KOPT-K1 (cell line): Measurements from ENCODE around the gene CTIF.

Source experiments
- H3K27ac ChIP-seq: fragments of 200-600 bp; sonication (generic); 2 replicates; pipeline ENCODE4 v1.5.1; 2016; ENCODE audit warnings: antibody characterized with exemption, mild to moderate bottlenecking, low read depth, low read length; ENCODE audit not compliant: poor library complexity, severe bottlenecking
- H3K36me3 ChIP-seq: fragments of 200-600 bp; sonication (generic); 2 replicates; pipeline ENCODE4 v1.5.1; 2017; ENCODE audit warnings: antibody characterized with exemption, mild to moderate bottlenecking, low read length, moderate library complexity; ENCODE audit not compliant: insufficient read depth
- H3K9me3 ChIP-seq: fragments of 200-600 bp; sonication (generic); 2 replicates; pipeline ENCODE4 v1.5.1; 2017; ENCODE audit warnings: antibody characterized with exemption, low read length, mild to moderate bottlenecking; ENCODE audit not compliant: insufficient read depth, poor library complexity, severe bottlenecking

Gene CTIF

DNA sequence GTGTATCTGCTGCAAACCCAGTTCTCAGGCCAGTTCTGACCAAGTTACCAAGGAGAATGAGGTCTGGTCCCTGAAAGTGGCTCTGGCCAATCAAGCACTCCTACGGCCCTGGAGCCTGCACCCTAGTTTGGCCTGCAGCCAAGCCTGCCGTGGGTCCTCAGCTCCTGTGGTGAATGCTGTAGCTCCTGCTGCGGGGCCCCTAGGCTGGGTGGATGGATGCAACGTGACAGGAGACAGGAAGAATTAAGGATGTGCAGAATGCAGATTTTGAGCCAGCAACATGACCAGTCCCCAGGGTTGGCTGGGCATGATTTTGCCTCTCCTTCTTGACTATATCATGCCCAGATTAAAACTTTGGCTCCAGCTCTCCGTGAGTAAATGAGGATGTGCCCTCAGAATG, 314.8 kb downstream of the CTIF start:
- H3K9me3 ChIP-seq: no peaks in the 10 kb centered on the region
- no peaks in the 10 kb centered on the region for H3K36me3 ChIP-seq
- H3K27ac ChIP-seq: no peak overlapping the region

DNA sequence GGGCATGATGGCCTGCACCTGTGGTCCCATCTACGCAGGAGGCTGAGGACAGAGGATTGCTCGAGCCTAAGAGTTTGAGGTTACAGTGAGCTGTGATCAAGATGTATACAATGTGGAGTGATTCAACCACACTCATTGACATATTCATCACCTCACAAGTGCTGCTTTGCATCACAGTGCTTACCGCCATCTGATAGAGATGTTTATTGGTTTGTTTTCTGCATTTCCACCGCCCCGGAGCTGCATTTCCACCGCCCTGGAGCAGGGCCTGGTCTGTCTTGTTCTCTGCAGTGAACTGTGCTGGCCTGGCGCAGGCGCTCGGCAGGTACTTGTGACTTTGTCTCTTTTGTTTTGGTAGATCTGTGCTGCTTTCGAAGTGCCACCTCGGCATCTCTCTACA, 315.9 kb downstream of the CTIF start:
- no peak overlapping the region for H3K27ac ChIP-seq
- no peaks in the 10 kb centered on the region for H3K9me3 ChIP-seq
- H3K36me3 ChIP-seq: no peaks in the 10 kb centered on the region

DNA sequence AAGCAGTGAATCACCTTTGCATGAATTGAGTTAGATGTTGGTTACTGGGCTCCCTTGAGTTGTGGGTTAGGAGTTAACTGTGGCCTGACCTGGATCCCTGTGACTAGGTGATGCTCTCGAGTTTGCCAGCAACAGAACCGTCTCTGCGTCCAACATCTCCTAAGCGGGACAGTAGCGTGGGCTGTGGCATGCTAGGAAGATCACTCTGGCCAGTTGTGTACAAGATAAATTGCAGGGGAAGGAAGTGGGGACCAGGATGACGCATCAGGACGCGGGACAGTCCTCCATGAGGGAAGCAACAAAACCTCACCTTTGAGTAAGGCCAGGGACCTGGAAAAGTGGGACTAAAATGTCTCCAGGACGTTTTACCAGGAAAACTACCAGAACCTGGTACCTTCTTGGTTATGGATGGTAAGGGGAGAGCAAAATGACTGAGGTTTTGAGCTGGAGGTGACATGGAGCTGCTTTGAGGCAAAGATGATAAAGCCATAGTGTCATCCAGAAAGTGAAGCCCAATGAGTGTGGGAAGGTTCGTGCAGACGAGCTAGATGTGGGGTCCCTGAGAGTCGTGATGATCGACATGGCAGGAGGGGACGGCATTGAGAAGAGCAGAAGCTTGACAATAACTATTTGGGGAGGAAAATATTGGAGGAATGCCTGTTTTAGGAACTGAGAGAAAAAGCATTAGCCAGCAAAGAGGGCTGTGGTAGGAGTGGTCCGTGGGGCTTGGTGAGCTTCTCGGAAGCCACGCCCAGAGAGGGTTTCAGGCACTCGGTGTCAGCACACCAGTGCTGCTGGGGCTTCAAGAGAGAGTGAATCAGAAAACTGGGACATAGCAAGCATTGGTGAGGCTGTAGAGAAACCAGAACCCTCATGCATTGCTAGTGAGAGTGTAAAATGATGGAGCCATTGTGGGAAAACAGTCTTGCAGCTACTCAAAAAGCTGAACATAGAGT, 316.9 kb downstream of the CTIF start:
- Histone ChIP-seq H3K27ac (no peak overlapping the region), H3K36me3 (no peaks in the 10 kb centered on the region), H3K9me3 (no peaks in the 10 kb centered on the region)

DNA sequence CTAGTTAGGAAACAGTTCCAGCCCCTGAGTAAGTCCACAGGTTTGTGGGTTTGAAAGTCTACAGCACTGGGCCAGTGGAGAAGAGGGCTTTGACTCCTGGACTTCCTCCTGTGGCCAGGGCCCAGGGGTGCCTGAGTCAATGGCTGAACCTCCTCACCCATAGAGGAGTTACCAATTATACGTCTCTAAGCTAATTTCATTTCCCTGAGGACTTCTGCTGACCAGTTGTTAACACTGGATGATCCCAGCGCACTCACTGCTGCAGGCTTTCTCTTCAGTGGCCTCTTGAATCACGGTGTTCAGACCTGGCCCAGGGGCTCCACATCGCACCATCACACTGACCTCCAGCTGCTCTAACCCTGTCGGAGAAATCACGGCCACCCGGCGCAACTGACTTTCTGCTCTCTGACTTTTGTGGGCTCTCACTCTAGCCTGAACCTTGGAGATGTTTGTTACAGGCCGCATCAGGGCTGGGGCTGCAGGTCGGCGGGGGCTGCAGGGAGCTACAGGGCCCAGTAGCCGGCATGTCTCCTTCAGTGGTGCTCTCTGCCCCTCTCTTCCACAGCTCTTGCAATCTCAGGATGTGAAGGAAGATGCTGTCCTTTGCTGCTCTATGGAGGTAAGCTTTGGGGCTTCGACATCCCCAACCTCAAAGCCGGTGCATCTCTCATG, 318.3 kb downstream of the CTIF start:
- no peaks in the 10 kb centered on the region for H3K9me3 ChIP-seq
- no peak overlapping the region for H3K27ac ChIP-seq
- no peaks in the 10 kb centered on the region for H3K36me3 ChIP-seq

DNA sequence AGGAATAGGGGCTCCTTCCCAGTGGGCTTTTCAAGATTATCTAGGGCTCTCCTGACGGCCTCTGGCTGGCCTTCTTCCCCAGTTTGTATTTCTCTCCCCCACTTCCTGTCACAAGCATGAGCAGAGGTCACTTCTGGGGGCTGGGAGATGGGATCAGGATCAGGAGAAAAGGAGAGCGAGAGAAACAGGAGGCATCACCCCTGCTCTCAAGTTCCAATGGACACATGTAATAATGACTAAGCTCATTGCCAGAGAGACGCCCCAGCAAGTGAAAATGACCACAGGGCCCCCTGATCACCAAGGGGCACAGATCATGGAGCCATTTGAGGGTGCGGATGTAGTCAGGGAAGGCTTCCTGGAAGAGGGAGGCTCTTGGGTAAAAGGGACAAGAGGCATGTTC, 319.8 kb downstream of the CTIF start:
- no peaks in the 10 kb centered on the region for H3K36me3 ChIP-seq
- no peaks in the 10 kb centered on the region for H3K9me3 ChIP-seq
- no peak overlapping the region for H3K27ac ChIP-seq

DNA sequence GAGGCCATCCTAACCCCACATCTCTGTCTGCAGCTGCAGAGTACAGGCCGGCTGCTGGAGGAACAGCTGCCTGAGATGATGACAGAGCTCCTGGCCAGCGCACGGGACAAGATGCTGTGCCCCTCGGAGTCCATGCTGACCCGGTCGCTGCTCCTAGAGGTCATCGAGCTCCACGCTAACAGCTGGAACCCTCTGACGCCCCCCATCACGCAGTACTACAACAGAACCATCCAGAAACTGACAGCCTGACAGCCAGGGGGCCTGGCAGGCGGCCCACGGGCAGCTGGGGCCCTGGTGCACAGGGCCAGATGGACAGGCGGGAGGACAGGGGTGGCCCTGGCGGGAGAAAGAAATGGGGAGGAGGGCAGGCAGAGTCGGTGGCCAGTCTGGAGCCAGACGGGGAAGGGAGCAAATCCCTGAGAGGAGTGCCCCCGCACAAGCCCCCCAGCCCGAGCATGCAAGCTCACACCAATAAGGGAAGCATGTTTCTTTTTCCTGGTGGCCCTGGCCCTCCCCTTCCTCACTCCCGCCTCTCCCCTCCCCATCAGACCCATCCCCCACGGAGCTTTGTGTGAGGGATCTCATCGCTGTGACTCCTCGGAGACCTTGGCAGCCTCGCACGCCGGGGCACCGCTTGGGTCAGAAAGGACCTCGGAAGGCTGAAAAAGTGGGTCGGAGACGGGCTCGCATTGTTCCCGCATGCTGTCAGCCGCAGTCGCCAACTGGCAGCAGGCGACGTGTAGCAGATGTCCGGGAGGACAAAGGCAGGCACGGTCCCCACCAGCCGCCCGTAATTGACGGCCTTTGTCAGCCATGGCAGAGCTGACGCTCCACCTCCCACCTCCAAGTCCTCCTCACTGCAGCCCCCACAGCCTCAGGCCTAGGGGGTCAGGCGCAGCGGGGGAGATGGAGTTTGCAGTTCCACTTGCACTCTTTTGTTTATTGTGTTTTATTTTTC, 320.8 kb downstream of the CTIF start:
- Histone ChIP-seq H3K36me3 (no peaks in the 10 kb centered on the region), H3K9me3 (no peaks in the 10 kb centered on the region), H3K27ac (no peak overlapping the region)

DNA sequence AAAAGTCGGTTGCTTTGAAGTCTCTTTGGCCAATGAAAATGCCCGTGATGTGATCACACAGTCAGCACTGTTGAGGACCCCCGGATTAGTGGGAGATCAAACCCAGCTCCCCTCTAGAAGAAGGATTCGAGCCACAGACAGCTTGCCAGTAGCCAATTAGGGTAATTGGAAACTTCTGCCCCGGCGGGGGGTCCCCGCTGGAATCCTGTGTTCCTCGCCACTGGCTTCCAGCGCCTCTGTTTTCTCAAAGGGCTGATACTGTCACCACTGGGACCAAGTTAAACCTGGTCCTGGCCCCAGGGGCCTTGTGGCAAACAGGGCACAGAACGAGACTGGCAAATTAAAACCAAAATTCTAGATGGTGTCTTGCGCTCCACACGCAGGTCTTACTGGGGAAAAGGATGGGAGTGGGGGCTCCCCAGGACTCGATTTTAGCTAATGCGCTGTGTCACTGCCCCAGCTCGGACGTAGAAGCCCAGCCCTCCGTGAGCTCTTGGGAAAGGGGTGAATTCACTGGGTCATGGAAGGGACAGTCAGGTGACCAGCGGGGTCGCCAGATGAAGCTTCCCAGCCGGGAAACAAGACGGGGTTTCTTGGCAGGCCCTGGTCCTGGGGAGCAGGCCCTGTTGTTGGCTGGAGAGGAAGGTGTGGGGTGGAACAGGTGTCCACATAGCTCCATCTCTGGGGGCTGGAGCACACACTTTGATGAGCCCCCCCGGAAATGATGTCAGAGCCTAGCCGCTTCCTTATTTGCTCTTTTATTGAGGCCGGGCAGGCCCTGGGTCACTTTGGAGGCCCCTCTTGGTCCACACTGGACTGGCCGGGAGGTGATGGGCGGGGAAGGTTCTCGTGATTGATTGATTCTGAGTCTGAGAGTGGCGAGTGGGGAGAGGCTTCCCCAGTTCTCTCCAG, 321.7 kb downstream of the CTIF start:
- H3K27ac ChIP-seq: no peak overlapping the region
- no peaks in the 10 kb centered on the region for H3K9me3 ChIP-seq
- H3K36me3 ChIP-seq: no peaks in the 10 kb centered on the region

DNA sequence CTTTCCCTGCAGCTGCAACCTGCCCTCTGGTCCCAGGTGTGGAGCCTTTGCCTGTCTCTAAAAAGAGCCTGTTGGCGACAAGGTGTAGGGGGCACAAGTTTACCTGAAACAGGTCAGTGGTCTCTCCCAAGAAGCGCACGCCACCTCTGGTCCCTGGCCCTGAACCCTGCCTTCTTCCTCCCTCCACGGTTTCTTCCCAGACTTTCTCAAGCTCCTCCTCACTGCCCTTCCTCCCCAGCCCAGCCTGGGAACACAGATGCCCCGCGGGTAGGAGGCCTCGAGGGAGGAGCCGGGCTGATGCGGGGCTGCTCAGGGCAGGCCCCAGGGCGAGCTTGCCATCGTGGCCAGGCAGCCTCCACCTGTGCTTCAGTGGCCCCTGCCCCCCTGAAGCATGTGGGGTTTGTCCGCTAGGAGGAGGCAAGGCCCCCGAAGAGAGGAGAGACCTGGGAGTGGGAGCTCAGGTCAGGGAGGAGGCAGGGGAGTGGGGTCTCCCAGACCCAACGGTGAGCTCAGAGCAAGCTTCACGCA, 322.4 kb downstream of the CTIF start:
- Histone ChIP-seq H3K27ac (no peak overlapping the region), H3K9me3 (no peaks in the 10 kb centered on the region), H3K36me3 (no peaks in the 10 kb centered on the region)

DNA sequence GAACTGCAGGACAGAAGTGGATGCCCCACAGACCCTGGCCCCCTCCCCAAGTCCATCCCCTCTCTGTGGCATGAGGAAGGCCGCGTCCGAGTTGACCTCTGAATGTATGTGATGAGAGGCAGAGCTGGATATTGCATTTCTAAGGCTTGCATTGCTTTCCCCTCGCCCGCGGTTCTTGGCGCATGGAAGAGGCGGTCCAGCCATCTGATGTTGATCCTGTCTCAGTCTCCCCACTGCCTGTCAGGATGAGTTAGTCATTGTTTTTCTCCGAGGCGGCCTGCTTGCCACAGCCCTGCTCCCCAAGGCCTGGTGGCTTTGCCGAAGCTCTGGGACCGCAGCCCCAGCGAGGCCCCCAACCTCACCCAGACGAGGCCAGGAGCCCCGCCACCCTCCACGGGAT, 323.3 kb downstream of the CTIF start:
- H3K9me3 ChIP-seq: no peaks in the 10 kb centered on the region
- H3K27ac ChIP-seq: no peak overlapping the region
- no peaks in the 10 kb centered on the region for H3K36me3 ChIP-seq

DNA sequence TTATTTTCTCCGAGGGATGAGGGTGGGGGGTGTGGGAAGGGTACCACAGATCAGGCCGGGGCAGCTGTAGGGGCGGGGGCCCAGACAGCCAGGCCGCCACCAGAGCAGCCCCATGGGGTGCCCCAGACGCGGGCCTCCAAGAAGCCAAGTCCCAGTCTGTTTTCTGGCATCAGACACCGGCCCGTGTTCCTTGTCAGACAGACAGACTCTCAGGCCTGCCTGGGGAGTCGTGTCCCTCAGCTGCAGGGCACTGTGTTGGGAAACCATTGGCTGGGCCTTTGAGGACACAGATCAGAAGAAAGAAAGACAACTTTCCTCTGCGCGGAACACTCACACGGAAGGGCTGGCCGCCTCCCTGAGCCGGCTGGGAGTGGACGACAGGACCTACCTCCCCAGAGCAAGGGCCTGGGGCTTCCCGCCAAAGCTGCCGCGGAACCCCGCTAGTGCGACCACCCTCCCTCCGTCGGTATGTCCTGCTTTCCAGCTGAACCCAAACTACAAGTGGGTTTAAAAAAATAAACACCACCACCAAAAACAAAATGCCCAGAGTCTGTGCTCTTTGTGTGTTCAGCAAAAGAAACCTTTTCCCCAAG, 323.9 kb downstream of the CTIF start:
- H3K27ac ChIP-seq: no peak overlapping the region
- H3K9me3 ChIP-seq: no peaks in the 10 kb centered on the region
- H3K36me3 ChIP-seq: no peaks in the 10 kb centered on the region

DNA sequence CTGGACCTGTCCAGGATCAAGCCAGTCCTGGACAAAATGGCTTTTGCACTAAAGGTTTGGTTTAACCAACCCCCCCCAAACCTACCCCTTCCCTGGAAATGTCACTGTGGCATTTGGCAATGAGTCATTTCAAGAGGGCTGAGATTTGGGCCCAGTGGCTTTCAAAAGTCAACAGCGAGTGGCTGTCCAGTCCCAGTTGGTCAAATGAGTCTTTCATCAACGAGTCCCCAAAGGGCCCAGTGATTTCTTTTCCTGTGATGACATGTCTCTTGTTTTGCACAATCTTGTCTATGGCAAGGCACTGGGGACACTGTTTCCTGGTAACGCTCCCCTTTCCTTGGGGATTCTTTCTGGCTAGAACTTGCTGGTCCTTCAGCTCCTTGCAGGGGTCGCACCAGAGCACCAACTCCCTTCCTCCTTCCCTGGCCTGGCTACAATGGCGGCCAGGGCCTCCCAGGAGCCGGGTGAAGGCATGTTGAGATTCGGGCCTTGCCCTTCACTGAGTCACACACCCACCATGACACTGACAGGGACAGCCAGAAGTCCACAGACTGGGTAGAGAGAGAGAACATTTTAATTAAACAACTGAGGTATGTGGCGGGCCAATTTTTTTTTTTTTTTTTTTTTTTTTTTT, 324.7 kb downstream of the CTIF start:
- no peaks in the 10 kb centered on the region for H3K9me3 ChIP-seq
- no peak overlapping the region for H3K27ac ChIP-seq
- H3K36me3 ChIP-seq: no peaks in the 10 kb centered on the region

DNA sequence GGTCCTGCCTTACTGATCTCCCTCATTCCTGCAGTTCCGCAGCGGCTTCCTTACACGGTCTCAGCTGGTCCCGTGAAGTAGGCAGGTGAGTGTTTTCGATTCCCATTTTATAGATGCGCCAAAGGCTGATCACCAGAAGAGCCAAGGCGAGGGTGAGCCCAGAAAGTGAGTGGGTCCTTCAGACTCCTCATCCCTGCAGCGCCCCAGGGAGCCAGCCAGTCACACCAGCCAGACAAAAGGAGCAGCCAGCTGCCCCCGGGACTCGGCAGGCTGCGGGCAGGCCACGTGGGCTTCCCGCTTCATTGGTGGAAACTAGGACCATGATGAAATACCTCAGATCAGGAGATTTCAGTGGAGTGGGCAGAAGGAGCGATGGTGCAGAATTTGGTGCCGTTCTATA, 326.0 kb downstream of the CTIF start:
- H3K9me3 ChIP-seq: no peaks in the 10 kb centered on the region
- no peak overlapping the region for H3K27ac ChIP-seq
- H3K36me3 ChIP-seq: no peaks in the 10 kb centered on the region

DNA sequence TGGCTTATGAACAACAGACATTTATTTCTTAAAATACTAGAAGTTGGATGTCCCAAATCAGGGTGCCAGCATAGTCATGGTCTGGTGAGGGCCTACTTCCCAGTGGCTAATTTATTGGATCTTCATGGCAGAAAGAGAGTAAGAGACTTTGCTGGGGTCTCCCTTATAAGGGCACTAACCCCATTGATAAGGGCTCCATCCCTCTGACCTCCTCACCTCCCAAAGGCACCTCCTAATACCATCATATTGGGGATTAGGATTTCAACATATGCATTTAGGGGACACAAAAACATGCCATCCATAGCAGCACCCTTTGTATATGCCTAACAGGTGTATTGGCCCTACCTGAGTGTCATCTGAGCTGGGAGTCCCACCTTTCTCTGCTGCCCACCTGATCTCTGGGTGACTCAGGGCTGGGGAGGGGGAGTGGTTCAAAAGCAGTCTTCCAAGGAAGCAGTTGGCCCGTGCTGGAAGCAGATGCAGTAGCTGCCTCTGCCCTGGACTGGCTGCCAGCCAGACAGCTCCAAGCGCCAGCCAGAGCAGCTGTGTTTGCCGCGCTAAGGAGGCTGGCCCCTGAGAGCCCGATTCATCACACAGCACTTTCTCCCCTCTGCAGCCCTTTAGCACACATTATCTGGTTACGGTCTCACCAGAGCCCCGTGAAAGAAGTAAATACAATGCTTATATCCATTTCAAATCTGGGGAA, 327.4 kb downstream of the CTIF start:
- no peak overlapping the region for H3K27ac ChIP-seq
- H3K36me3 ChIP-seq: no peaks in the 10 kb centered on the region
- no peaks in the 10 kb centered on the region for H3K9me3 ChIP-seq
